Left colon (tissue), 2 donors: ENCODE results near the gene MMP1. TPM values are rescaled to one million over a fixed set of nuclear protein-coding genes. Genes with fewer than 3 reads are reported as not detected.

Source experiments
- ATAC-seq: fragments of 200-7000 bp; cut with Tn5 transposase; one replicate; pipeline ENCODE4 v1.9.1; 2020; ENCODE audit warnings: mild to moderate bottlenecking, moderate library complexity
- DNase-seq, 2 donors: peaks; one replicate each; pipeline ENCODE4 v3.0.0-alpha.2; 2020
- intact Hi-C, 2 donors: fragments of 100-400 bp; cut with DNase I in 1 of 2; cut with micrococcal nuclease in 1 of 2; formaldehyde crosslinking; loops; one replicate each; pipeline versions ENCODE4 v1.11.2 to v1.14.0; 2022; cut with DNase I, micrococcal nuclease
- total RNA-seq, 2 donors: library from RNA; stranded (reverse); fragmentation: NEBNext Ultra II Directional; extraction: Animal tissue kit (Norgen Biotek cat#: 25700); gene quantifications; one replicate each; pipeline ENCODE4 v1.2.1, GENCODE V29; 2021
- donor health status: DM: no; HTN: no; CAD: no.
- donor health status: DM: yes; HTN: yes; CAD: no.

The MMP1 gene
- total RNA-seq, 2 donors from 2014 or later: 0.75 to 0.79 TPM

- intact Hi-C loops: no loop called here
- DNase-seq (no peak), ATAC-seq (no peak)
Observed at GRCh38 chr11:102812188-102812587, 14.2 kb upstream of the MMP1 start.

DNA sequence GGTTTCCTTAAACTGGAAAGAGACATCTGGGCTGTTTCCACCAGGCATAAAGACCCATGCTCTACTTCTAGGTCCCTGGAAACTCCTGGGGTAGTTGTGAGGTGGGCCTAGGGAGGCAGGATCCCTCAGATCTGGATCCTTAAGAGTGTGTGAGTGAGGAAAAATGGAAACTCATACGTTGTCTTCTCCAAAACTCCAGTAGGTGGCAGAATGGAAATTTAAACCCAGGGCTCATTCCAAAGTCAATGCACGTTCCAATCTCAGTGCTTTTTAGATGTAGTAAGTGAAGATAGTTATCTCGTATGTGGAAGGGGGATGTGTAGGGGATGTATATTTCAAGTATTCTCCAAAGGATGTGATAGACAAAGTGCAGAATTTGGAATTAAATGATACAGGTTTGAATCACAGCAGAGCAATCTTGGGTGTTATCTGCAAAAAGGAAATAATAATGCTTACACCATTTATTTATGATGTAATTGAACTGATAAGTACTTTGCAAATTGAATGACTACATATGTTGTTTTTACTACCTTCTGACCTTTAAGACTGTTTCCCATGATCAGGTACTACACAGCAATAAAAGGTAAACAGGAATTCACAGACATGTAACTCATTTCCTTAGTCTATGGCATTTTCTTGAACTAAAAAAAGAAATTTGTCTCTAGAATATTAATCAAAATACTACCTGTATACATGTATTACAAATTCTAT is 13.1 kb upstream of the MMP1 start:
- ATAC-seq (peak; percentile 56), DNase-seq (no peak)
- intact Hi-C loops: no loop called here

- DNase-seq: no peak
- ATAC-seq: no peak
- intact Hi-C loops: no loop called here
Observed at GRCh38 chr11:102809971-102810370, 12.0 kb upstream of the MMP1 start.

DNA sequence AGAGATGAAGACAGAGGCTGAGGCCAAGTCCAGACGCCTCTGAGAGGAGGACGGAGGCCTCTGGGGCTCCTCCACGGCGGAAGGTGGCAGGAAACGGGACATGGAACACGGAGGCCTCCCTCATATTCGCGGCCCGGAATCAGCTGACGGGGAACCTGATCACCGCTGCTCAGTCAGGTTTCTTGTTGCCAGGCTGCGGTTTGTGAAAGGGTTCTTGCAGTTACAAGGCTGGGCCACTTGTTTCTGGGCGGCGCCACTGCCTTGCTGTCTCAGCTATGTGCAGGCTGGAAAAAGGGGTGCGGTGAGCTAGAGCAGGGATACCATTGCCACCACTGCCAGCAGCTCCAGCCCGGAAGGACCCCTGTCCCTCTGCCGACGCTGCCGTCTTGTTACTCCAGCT is 10.0 kb upstream of the MMP1 start:
- DNase-seq: no peak
- no peak for ATAC-seq

DNA sequence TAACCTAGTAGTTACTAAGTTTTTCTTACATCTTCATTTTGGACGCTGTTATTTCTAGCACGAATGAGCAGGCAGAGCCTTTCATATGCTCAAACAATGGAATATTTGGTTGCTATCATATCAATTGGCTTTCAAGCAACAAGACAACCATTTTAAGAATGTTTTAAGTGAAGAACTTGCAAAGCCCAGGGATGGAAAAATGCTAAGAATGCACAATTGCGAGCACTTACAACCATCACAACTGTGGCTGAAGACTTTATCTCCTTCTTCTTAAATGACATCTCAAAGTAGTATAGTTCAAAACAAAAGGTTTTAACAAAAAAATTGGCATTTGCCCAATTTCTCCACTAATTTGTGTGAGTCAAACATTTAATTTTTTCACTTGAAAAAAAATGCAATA is 8.3 kb upstream of the MMP1 start:
- no peak for ATAC-seq
- intact Hi-C loops: no loop called here
- DNase-seq: no peak

More for the DNA sequence above, 10.0 kb upstream of the MMP1 start:
- intact Hi-C loops: no loop called here

DNA sequence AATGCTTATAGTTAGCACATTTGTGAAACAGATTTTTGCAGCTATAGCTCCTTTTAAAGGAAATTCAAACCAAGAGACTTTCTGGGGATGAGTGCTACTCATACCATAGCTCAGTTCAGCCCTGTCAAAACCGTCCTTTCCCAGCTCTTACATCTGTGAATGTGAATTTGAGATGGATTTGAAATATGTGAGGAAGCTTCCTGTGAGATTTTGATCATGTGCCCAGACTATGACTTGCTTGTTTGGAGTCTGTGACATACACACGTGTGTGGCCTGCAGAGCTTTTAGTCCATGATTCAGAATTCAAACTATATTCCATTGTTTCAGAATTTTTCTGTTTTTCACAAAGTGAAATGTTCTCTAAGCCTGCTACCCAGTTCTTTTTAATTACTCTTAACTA is 4.4 kb upstream of the MMP1 start:
- intact Hi-C loops: no loop called here
- DNase-seq (no peak), ATAC-seq (no peak)

DNA sequence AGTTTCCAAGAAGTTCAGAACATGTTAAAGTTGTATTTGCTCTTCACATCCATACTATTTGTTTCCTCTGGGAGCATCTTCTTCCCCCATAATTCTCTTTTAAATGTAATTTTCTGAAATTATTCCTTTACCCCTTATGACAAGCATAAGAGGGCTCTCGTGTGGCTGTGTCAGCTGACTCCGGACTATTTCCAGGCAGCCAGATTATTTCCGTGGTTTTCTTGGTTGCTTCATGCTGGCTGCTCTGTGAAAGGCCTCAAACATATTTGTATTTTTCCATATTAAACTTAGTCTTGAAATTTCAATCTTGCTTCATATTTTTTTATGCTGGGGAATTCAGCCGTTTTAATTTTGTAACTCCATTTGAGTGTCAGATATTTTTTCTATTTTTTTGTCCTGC is 2.8 kb upstream of the MMP1 start:
- no peak for ATAC-seq
- no peak for DNase-seq
- intact Hi-C loops: no loop called here

DNA sequence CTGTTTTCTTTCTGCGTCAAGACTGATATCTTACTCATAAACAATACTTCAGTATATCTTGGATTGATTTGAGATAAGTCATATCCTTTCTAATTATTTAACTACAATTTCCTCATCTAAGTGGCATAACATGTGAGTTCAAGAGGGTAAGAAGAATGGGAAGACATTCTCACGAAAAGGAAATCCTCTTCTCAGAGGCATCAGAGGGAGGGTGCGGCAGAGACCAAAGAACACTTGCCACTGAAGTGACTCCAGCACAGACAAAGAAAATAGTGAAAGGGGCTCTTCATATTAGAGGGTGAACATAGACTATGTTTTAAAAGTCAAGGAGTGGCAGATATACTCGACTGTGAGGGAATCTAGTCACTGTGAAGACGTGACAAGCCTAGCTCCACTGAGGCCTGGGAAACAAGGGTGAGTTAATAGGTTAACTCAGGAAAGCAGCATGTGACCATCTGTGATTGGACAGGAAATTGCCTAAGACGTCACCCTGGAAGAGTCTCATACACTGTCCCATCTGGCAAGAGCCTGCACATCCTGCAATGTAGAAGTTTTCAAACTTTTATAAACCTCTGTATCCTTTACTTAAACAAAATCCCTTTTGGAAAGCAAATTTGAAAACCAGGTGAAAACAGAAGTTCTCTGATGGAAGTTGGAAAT is 1.9 kb upstream of the MMP1 start:
- intact Hi-C loops: no loop called here
- no peak for ATAC-seq
- DNase-seq: no peak

- DNase-seq (no peak), ATAC-seq (no peak)
- intact Hi-C loops: no loop called here
Observed at GRCh38 chr11:102794382-102794781, 3.6 kb downstream of the MMP1 start.

DNA sequence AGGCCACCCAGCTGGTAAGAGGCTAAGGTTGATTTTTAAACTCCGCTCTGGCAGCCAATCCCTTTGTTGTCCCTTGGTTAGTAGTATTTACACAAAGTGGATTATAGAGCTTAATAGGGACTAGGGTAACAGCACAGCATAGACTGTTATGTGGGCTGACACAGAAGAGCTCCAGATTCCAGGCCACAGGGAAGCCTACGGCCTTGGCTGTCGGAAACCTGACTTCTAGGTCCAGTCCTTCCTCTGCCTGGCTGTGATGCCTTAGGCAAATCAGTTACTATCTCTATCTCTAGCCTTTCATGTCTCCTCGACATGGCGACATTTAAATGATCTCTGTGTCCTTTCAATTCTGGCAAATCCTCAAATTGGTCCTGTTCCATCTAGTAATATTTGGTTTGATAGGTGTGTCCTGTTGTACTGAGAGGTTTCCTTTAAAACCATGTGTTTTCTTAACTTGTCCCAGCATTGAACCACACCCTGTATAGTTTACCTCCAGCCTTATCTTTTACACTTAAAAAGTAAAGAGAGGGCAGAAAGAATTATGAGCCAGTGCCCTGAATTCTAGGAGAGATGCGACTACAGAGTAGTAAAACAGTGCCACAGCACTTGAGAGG is 4.2 kb downstream of the MMP1 start:
- ATAC-seq (peak; percentile 93), DNase-seq (peak in 1 of 2 donors; percentile 8)
- intact Hi-C loops: no loop called here

DNA sequence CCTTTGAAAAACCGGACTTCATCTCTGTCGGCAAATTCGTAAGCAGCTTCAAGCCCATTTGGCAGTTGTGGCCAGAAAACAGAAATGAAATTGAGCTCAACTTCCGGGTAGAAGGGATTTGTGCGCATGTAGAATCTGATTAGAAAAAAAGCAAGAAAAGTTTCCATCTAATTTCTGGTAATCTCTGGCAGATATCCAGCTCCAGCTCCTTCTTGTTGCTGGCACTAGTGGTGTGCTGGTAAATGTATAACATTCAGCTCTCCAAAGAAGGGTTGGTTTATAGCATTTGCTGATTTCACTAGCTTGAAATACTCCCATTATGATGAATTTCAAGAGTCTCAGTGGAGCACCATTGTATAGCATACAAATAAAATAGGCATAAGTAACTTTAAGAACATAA is 5.4 kb downstream of the MMP1 start:
- DNase-seq: no peak
- no peak for ATAC-seq
- intact Hi-C loops: no loop called here

- no peak for ATAC-seq
Observed at GRCh38 chr11:102791271-102792036, 6.5 kb downstream of the MMP1 start.

DNA sequence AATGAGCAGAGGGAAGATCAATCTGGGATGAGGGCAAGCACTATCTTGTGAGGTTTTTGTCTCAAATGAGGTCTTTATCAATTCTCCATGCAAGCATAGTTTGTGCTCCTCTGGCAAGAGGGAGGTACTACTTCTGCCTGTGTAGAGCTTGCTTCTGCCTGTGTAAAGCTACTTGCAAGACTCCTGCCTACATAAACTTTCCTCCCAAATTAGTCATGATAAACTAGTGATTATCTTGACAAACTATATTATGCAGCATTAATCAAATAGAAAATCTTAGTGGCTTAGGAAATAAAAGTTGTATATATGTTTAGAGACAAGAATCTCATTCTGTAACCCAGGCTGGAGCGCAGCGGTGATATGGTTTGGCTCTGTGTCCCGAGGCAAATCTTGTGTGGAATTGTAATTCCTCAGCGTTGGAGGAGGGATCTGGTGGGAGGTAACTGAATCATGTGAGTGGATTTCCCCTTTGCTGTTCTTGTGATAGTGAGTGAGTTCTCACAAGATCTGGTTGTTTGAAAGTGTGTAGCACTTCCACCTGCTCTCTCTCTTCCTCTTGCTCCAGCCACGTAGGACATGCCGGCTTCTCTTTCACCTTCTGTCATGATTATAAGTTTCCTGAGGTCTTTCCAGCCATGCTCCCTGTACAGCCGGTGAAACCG is 9.5 kb downstream of the MMP1 start:
- DNase-seq (no peak), ATAC-seq (no peak)
- intact Hi-C loops: no loop called here

More at GRCh38 chr11:102791271-102792036, 6.5 kb downstream of the MMP1 start:
- no peak for DNase-seq
- intact Hi-C loops: no loop called here

GRCh38 chr11:102784380-102784779 is 13.6 kb downstream of the MMP1 start:
- intact Hi-C loops: no loop called here
- DNase-seq: no peak
- ATAC-seq: no peak

GRCh38 chr11:102783720-102784119 is 14.2 kb downstream of the MMP1 start:
- intact Hi-C loops: no loop called here
- ATAC-seq (peak; percentile 64), DNase-seq (no peak)

DNA sequence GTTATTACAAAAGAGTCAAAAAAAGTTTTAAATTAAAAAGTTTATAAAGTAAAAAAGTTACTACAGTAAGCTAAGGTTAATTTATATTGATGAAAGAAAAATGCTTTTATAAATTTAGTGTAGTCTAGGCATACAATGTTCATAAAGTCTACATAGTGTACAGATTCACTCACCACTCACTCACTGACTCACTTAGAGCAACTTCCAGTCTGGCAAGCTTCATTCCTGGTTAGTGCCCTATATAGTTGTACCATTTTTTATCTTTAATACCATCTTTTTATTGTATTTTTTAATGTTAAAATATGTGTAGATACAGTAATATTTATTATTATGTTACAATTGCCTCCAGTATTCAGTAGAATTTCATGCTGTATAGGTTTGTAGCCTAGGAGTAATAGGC is 14.9 kb downstream of the MMP1 start:
- intact Hi-C loops: no loop called here
- no peak for ATAC-seq
- DNase-seq: no peak

DNA sequence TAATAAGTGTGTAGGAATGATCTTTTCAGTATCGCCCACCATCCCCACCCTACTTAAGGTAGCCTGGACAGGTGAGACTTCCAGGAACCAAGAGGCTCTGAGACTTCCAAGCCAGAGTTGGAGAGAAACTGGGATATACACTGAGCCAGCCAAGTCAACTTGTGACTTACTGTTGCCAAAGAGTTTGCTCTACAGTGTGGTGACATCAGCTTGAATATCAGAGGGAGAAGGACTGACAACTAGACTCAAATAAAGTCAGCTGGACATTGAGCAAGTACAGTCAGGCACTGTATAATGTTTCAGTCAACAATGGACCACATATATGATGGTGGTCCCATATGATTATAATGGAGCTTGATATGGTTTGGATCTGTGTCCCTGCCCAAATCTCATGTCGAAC is 16.3 kb downstream of the MMP1 start:
- DNase-seq (no peak), ATAC-seq (no peak)
- intact Hi-C loops: no loop called here

- intact Hi-C loops: no loop called here
- ATAC-seq (peak; percentile 67), DNase-seq (no peak)
Observed at GRCh38 chr11:102780491-102780918, 17.5 kb downstream of the MMP1 start, which contains the start of gene MMP10. TSS of gene MMP10 (minus strand) at chr11:102780628. CDS start at chr11:102780591, 37 bp downstream.

- DNase-seq (no peak), ATAC-seq (peak; percentile 65)
- intact Hi-C loops: no loop called here
Observed at GRCh38 chr11:102776454-102776853, 21.5 kb downstream of the MMP1 start.
